HL-60/S4 treated with retinoic acid at 250 ng/mL for 4 days and 3 days (cell line): ENCODE results near the gene AFAP1L2.

Experiments
- in situ Hi-C: fragments of 300-500 bp; cut with MboI; formaldehyde crosslinking; loops from 2 replicates; pipeline ENCODE4 v1.7.0; 2022; ENCODE audit warnings: low sequenced_read_pairs

Gene AFAP1L2

DNA sequence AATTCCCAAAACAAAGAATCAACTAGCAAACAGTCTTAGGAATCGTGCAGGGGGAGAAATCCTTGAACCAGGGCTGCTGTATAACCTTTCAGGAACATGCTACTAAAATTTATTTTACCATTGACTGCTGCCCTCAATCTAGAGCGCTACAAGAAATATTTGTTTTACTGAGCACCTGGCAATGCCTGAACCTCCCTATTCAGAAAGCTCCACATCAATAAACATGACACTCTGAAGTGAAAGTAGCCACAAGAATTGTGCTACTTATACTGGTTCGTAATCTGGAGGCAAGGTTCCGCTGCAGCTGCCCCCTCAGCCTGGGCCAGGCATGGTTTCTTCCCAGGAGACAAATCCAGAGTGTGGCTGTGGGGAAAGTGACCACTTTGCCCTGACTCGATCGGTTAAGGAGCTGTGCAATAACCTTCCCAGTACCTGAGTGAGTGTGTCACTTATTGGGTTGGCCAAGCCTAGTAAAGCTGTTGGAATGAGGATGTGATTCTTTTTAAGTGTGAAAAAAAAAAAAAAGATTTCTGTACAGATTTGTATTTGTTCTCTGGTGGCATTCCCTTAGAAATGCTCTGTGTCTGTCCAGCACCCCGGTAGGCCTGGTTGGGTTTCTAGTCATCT is 157.5 kb downstream of the AFAP1L2 start:
- in situ Hi-C loops: no loop called here

DNA sequence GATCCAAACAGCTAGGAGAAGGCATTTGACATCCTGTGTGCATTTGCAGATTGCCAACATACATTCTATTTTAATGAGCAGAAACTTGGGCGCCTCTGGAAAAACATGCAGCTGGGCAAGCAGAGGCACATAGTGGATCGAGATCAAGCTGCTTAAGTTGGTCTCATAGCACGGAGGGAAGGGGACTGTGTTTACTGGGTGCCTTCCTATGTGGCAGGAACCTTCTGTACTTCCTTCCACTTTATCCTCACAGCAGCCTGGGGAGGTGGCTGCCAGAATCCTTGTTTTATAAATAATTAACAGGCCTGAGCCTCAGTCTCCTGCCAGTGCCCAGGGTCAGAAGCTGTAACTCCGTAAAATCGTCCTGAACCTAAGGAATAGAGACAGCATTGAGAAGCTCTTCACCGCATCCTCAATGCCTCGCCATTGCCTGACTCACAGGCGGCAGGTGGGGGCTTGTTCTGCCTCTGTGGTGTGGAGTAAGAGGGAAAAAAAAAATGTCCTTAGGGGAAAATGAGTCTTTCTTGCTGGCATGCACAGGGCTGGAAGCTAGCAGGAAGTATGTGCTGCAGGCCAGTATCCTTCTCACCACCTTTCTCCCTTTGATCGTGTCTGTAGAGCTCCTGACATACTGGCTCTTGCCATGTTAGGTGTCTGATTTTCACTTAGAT is 159.0 kb downstream of the AFAP1L2 start:
- in situ Hi-C loops: no loop called here
